ENCODE data around the gene FAM168A. TPM values are rescaled to one million over a fixed set of nuclear protein-coding genes. Genes with fewer than 3 reads are reported as not detected.

The FAM168A gene
- total RNA-seq, 1 experiment from 2014 or later, result 30.4 TPM

DNA sequence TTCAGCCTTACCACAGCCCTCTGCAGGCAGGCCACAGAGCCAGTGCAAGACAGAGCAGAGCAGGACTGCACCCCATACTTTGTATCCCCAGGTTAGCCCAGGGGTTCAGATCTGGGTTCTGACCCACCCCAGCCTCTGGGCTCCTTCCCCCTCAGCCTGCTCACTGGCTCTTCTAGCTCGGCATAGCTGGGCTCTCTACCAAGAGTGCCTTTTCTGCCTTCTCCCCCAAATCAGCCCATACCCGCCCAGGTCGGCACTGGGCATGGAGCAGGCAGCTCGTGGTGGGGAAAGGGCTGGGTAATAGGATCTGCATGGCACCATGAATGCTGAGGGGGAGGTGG is 213.4 kb downstream of the FAM168A start:
- Mint-ChIP-seq H3K36me3 (ENCODE audit: insufficient read depth, unreplicated experiment) (peaks cover 9% of the 10 kb centered on the region), H3K4me1 (ENCODE audit: low read depth, unreplicated experiment) (peaks cover 30% of the 10 kb centered on the region), H3K27me3 (ENCODE audit: unreplicated experiment) (no peaks in the 10 kb centered on the region), H3K27ac (ENCODE audit: unreplicated experiment) (no peak overlapping the region), H3K9me3 (ENCODE audit: low read depth, unreplicated experiment) (no peaks in the 10 kb centered on the region), H3K4me3 (ENCODE audit: low read depth, unreplicated experiment) (no peak overlapping the region)
- CTCF ChIA-PET, result interaction anchor here (0.7 to 1.3 kb wide), 2 partner anchors 9 to 18 kb away, joined by 3 to 4 read pairs; no protein-coding TSS in a partner anchor
- no TSS peak for BruUV-seq (replicated peaks)
- TF ChIP-seq, protein P1, sequence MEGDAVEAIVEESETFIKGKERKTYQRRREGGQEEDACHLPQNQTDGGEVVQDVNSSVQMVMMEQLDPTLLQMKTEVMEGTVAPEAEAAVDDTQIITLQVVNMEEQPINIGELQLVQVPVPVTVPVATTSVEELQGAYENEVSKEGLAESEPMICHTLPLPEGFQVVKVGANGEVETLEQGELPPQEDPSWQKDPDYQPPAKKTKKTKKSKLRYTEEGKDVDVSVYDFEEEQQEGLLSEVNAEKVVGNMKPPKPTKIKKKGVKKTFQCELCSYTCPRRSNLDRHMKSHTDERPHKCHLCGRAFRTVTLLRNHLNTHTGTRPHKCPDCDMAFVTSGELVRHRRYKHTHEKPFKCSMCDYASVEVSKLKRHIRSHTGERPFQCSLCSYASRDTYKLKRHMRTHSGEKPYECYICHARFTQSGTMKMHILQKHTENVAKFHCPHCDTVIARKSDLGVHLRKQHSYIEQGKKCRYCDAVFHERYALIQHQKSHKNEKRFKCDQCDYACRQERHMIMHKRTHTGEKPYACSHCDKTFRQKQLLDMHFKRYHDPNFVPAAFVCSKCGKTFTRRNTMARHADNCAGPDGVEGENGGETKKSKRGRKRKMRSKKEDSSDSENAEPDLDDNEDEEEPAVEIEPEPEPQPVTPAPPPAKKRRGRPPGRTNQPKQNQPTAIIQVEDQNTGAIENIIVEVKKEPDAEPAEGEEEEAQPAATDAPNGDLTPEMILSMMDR (IDR thresholded peaks at IDR 0.05; ENCODE audit: unreplicated experiment), result no peak
- no peak for DNase-seq
- intact Hi-C loops (cut with micrococcal nuclease; ENCODE audit: unreplicated experiment), result no loop called here

DNA sequence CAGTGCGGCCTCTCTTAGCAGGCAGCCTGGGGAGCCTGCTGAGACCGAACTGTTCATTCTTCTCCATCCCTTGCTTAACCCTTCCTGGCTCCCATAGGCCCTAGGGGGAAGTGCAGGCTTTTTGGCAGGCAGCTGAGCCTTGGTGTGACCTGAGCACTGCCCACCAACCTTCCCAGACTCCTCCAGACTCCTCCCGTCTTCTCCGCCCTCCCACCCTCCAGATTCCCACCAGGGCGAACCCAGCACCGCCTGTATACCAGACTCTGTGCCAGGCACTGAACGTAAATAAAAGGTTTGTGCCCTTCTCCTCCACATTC is 213.8 kb downstream of the FAM168A start:
- Mint-ChIP-seq H3K9me3 (ENCODE audit: low read depth, unreplicated experiment) (no peaks in the 10 kb centered on the region), H3K27ac (ENCODE audit: unreplicated experiment) (no peak overlapping the region), H3K36me3 (ENCODE audit: insufficient read depth, unreplicated experiment) (peaks cover 9% of the 10 kb centered on the region), H3K27me3 (ENCODE audit: unreplicated experiment) (no peaks in the 10 kb centered on the region), H3K4me1 (ENCODE audit: low read depth, unreplicated experiment) (peaks cover 29% of the 10 kb centered on the region), H3K4me3 (ENCODE audit: low read depth, unreplicated experiment) (no peak overlapping the region)
- TF ChIP-seq, protein P1 (IDR thresholded peaks at IDR 0.05; ENCODE audit: unreplicated experiment), result no peak
- CTCF ChIA-PET, result interaction anchor here (1.3 kb wide), 1 partner anchor 9 kb away, joined by 4 read pairs; no protein-coding TSS in a partner anchor
- intact Hi-C loops (cut with micrococcal nuclease; ENCODE audit: unreplicated experiment), result no loop called here
- no TSS peak for BruUV-seq (replicated peaks)
- no peak for DNase-seq

DNA sequence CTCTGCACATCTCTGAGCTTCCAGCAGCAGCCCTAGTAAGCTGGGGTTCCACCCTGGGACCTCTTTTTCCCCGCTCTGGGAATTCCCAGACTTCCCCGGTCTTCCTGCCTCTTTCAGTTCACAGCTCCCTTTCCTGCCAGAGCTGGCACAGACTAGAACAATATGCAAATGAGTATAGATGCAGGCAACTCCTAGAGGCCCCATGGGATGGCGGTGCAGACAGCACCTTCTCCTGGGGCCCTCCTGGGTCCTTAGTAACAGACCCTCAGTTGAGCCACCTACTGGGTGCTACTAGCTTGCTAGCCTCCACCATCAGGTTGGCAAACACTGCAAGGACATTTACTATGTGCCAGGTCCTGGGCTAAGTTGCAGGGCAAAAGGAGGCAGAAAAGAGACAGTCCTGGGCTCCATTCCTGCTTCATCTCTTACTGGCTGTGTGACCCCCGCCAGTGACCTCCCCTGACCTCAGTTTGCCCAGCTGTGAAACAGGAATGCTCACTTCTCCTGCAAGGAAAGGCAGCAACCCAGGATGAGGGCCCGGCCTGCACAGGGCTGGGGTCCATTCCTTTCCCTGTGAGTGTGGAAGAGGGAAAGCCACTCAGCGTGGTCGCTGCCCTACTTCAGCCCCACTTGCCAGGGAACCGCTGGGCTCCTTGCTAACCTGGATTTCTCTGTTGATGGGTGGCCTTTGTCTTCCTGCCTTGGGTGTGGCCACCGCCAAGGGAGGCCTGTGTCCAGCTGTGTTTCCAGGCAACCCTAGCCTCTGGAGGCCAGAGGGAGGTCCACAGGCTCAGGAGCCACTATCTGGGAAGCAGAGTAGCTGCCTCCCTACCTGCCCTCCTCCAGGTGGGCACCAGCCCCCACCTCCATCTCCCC is 214.4 kb downstream of the FAM168A start:
- BruUV-seq (replicated peaks), result no TSS peak
- H3K4me1 Mint-ChIP-seq (ENCODE audit: low read depth, unreplicated experiment), result peaks cover 29% of the 10 kb centered on the region
- DNase-seq, result peak; percentile 27
- intact Hi-C loops (cut with micrococcal nuclease; ENCODE audit: unreplicated experiment), result no loop called here
- no peaks in the 10 kb centered on the region for H3K9me3 Mint-ChIP-seq (ENCODE audit: low read depth, unreplicated experiment)
- H3K4me3 Mint-ChIP-seq (ENCODE audit: low read depth, unreplicated experiment), result no peak overlapping the region
- no peaks in the 10 kb centered on the region for H3K27me3 Mint-ChIP-seq (ENCODE audit: unreplicated experiment)
- CTCF ChIA-PET, result interaction anchor here (0.5 to 1.3 kb wide), 5 partner anchors 10 to 778 kb away, joined by 3 to 6 read pairs (median 4); no protein-coding TSS in a partner anchor
- peak overlapping the region; percentile 58 for H3K27ac Mint-ChIP-seq (ENCODE audit: unreplicated experiment)
- TF ChIP-seq, protein P1 (IDR thresholded peaks at IDR 0.05; ENCODE audit: unreplicated experiment), result no peak
- peaks cover 5% of the 10 kb centered on the region for H3K36me3 Mint-ChIP-seq (ENCODE audit: insufficient read depth, unreplicated experiment)

DNA sequence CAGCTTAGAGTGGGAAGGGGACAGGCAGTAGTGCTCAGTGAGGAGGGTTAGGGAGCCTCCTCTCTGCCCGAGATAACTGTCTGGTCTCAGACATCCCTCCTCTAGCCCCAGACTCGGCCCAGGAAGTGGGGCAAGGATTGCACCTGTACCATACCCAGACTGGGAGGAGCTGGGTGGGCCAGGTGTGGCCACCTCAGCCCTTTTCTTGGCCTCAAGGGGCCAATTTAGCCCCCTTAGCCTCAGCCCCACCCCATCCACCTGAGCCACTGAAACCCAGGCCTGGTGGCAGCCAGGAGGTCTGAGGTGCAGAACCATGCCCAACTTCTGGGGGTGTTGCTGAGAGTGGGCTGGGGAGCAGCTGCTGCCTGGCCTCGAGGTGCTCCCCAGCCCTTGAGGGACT is 215.2 kb downstream of the FAM168A start:
- Mint-ChIP-seq H3K36me3 (ENCODE audit: insufficient read depth, unreplicated experiment) (peaks cover 9% of the 10 kb centered on the region), H3K4me1 (ENCODE audit: low read depth, unreplicated experiment) (peaks cover 22% of the 10 kb centered on the region), H3K27me3 (ENCODE audit: unreplicated experiment) (no peaks in the 10 kb centered on the region), H3K9me3 (ENCODE audit: low read depth, unreplicated experiment) (no peaks in the 10 kb centered on the region), H3K4me3 (ENCODE audit: low read depth, unreplicated experiment) (no peak overlapping the region), H3K27ac (ENCODE audit: unreplicated experiment) (no peak overlapping the region)
- intact Hi-C loops (cut with micrococcal nuclease; ENCODE audit: unreplicated experiment), result no loop called here
- DNase-seq, result no peak
- CTCF ChIA-PET, result interaction anchor here (0.7 to 1.1 kb wide), 2 partner anchors 13 to 47 kb away, joined by 3 to 4 read pairs; no protein-coding TSS in a partner anchor
- TF ChIP-seq, protein P1 (IDR thresholded peaks at IDR 0.05; ENCODE audit: unreplicated experiment), result no peak
- BruUV-seq (replicated peaks), result no TSS peak

Measured in Calu3 (cell line).